NK-92 (cell line): ENCODE results near the gene DHDDS.
"Not testable (repeated sequence)": the region's sequence is repeated elsewhere in the genome, so short reads cannot be mapped to it uniquely, and the experiment has no call there.

Experiments
- DNase-seq: peaks from one replicate; lab custom pipeline; 2025; ENCODE audit not compliant: unreplicated experiment; lab: John Stamatoyannopoulos, UW

DHDDS gene

GRCh38 chr1:26431979-26432695 lies at the start of gene DHDDS:
DHDDS (plus strand) TSS chr1:26432321; CDS start chr1:26432946, 625 bp downstream.
- DNase-seq, result peak; percentile 85

GRCh38 chr1:26384076-26384475 lies 48.0 kb upstream of the DHDDS start:
- DNase-seq, result no peak

GRCh38 chr1:26385063-26385462 lies 47.1 kb upstream of the DHDDS start:
- DNase-seq, result not testable (repeated sequence)

GRCh38 chr1:26387447-26387846 lies 44.7 kb upstream of the DHDDS start:
- DNase-seq, result no peak

GRCh38 chr1:26388791-26389445 lies 43.2 kb upstream of the DHDDS start:
- DNase-seq, result no peak

- DNase-seq, result no peak
Measured at GRCh38 chr1:26389604-26390247, 42.4 kb upstream of the DHDDS start.

GRCh38 chr1:26391450-26391849 lies 40.7 kb upstream of the DHDDS start:
- DNase-seq, result no peak

- no peak for DNase-seq
Measured at GRCh38 chr1:26395754-26396153, 36.4 kb upstream of the DHDDS start.

- DNase-seq, result no peak
Measured at GRCh38 chr1:26399034-26399433, 33.1 kb upstream of the DHDDS start.

- no peak for DNase-seq
Measured at GRCh38 chr1:26401891-26402290, 30.2 kb upstream of the DHDDS start.

GRCh38 chr1:26403656-26404055 lies 28.5 kb upstream of the DHDDS start:
- DNase-seq, result no peak

- no peak for DNase-seq
Measured at GRCh38 chr1:26404641-26405040, 27.5 kb upstream of the DHDDS start.

GRCh38 chr1:26405281-26405915 lies 26.7 kb upstream of the DHDDS start:
- DNase-seq, result no peak

- no peak for DNase-seq
Measured at GRCh38 chr1:26408604-26409003, 23.5 kb upstream of the DHDDS start.

GRCh38 chr1:26409191-26409807 lies 22.8 kb upstream of the DHDDS start:
- DNase-seq, result no peak

GRCh38 chr1:26410706-26411623 lies 21.2 kb upstream of the DHDDS start, which contains the start of gene LIN28A:
LIN28A (plus strand) TSS chr1:26410817; CDS start chr1:26410892, 75 bp downstream.
- no peak for DNase-seq

GRCh38 chr1:26411624-26412074 lies 20.5 kb upstream of the DHDDS start:
- no peak for DNase-seq

- DNase-seq, result no peak
Measured at GRCh38 chr1:26412180-26412840, 19.8 kb upstream of the DHDDS start.

GRCh38 chr1:26413031-26413430 lies 19.1 kb upstream of the DHDDS start:
- no peak for DNase-seq
